ENCODE data around the gene PPTC7. TPM values are rescaled to one million over a fixed set of nuclear protein-coding genes. Genes with fewer than 3 reads are reported as not detected.
A peak's percentile ranks its signal among the peaks of the same experiment; 100 is the strongest.

Gene PPTC7
- total RNA-seq, 4 donors from 2014 or later = 25.3 to 36.4 (median 27.1) TPM

- peak overlapping the region; percentile 1 to 41 (median 20) for H3K27ac ChIP-seq
- intact Hi-C loops (cut with DNase I; ENCODE audit: low total_unique reads) (no loop called here), in situ Hi-C loops (cut with MboI; ENCODE audit: low pct_ligation_motif_present in 1 of 4, low pct_unique_long_range_greater_than_20kb in 1 of 4, low sequenced_read_pairs in 3 of 4) (no loop called here)
- no peaks in the 10 kb centered on the region for H3K27me3 ChIP-seq
- 59 to 65% methylated on average over 4 to 6 of the region's 6 CpGs for WGBS, 2 donors (ENCODE audit: low coverage in 1 of 2)
- peaks cover 39 to 81% (median 64%) of the 10 kb centered on the region in 4 donors for H3K4me1 ChIP-seq
- no peak for DNase-seq
- no peak overlapping the region for H3K4me3 ChIP-seq
- TF ChIP-seq EP300 (IDR thresholded peaks at IDR 0.05; ENCODE audit: low read depth) = no peak
- no peak for TF ChIP-seq POLR2AphosphoS5 (IDR thresholded peaks at IDR 0.05)
- TF ChIP-seq, protein P1, sequence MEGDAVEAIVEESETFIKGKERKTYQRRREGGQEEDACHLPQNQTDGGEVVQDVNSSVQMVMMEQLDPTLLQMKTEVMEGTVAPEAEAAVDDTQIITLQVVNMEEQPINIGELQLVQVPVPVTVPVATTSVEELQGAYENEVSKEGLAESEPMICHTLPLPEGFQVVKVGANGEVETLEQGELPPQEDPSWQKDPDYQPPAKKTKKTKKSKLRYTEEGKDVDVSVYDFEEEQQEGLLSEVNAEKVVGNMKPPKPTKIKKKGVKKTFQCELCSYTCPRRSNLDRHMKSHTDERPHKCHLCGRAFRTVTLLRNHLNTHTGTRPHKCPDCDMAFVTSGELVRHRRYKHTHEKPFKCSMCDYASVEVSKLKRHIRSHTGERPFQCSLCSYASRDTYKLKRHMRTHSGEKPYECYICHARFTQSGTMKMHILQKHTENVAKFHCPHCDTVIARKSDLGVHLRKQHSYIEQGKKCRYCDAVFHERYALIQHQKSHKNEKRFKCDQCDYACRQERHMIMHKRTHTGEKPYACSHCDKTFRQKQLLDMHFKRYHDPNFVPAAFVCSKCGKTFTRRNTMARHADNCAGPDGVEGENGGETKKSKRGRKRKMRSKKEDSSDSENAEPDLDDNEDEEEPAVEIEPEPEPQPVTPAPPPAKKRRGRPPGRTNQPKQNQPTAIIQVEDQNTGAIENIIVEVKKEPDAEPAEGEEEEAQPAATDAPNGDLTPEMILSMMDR (IDR thresholded peaks at IDR 0.05) = no peak
- no peak for TF ChIP-seq POLR2A (IDR thresholded peaks at IDR 0.05)
- H3K9me3 ChIP-seq = no peaks in the 10 kb centered on the region
- peaks cover 0 to 19% (median 0%) of the 10 kb centered on the region in 4 donors for H3K36me3 ChIP-seq
Measured at GRCh38 chr12:110534811-110535210, 48.3 kb downstream of the PPTC7 start.

GRCh38 chr12:110533607-110534006, 49.5 kb downstream of the PPTC7 start:
- DNase-seq = no peak
- no peaks in the 10 kb centered on the region for H3K9me3 ChIP-seq
- intact Hi-C loops (cut with DNase I; ENCODE audit: low total_unique reads) (no loop called here), in situ Hi-C loops (cut with MboI; ENCODE audit: low pct_ligation_motif_present in 1 of 4, low pct_unique_long_range_greater_than_20kb in 1 of 4, low sequenced_read_pairs in 3 of 4) (no loop called here)
- H3K4me1 ChIP-seq = peaks cover 38 to 69% (median 52%) of the 10 kb centered on the region in 4 donors
- H3K4me3 ChIP-seq = no peak overlapping the region
- peak overlapping the region; percentile 1 to 64 (median 32) for H3K27ac ChIP-seq
- WGBS, 2 donors (ENCODE audit: low coverage in 1 of 2) = 49 to 50% methylated on average over 6 of the region's 6 CpGs
- H3K27me3 ChIP-seq = no peaks in the 10 kb centered on the region
- no peak for TF ChIP-seq EP300 (IDR thresholded peaks at IDR 0.05; ENCODE audit: low read depth)
- no peak for TF ChIP-seq POLR2A (IDR thresholded peaks at IDR 0.05)
- TF ChIP-seq, protein P1 (IDR thresholded peaks at IDR 0.05) = no peak
- TF ChIP-seq POLR2AphosphoS5 (IDR thresholded peaks at IDR 0.05) = no peak
- H3K36me3 ChIP-seq = peaks cover 0 to 11% (median 0%) of the 10 kb centered on the region in 4 donors

DNA sequence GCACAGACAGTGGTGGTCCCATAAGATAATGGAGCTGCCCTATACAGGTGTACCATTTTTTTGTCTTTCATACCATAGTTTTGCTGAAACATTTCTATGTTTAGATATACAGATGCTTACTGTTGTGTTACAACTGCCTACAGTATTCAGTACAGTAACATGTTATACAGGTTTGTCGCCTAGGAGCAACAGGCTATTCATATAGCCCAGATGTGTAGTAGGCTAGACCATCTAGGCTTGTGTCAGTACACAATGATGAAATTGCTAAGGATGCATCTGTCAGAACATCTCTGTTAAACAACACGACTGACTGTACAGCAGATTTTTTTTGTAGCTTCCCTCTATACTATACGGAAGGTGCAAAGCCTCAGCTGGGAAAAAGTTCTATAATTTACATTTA, 50.5 kb downstream of the PPTC7 start:
- H3K27ac ChIP-seq = peak overlapping the region; percentile 21 to 72 (median 63)
- H3K4me3 ChIP-seq = no peak overlapping the region
- in situ Hi-C loops (cut with MboI; ENCODE audit: low pct_ligation_motif_present in 1 of 4, low pct_unique_long_range_greater_than_20kb in 1 of 4, low sequenced_read_pairs in 3 of 4) (no loop called here), intact Hi-C loops (cut with DNase I; ENCODE audit: low total_unique reads) (no loop called here)
- H3K36me3 ChIP-seq = peaks cover 0 to 11% (median 0%) of the 10 kb centered on the region in 4 donors
- H3K27me3 ChIP-seq = no peaks in the 10 kb centered on the region
- H3K9me3 ChIP-seq = no peaks in the 10 kb centered on the region
- 76 to 78% methylated on average over 3 of the region's 3 CpGs for WGBS, 2 donors (ENCODE audit: low coverage in 1 of 2)
- peaks cover 28 to 60% (median 42%) of the 10 kb centered on the region in 4 donors for H3K4me1 ChIP-seq
- TF ChIP-seq POLR2A (IDR thresholded peaks at IDR 0.05) (no peak), EP300 (IDR thresholded peaks at IDR 0.05; ENCODE audit: low read depth) (no peak), POLR2AphosphoS5 (IDR thresholded peaks at IDR 0.05) (no peak)
- TF ChIP-seq, protein P1 (IDR thresholded peaks at IDR 0.05) = no peak
- no peak for DNase-seq

- Histone ChIP-seq H3K4me1 (peaks cover 20 to 52% (median 34%) of the 10 kb centered on the region in 4 donors), H3K27me3 (no peaks in the 10 kb centered on the region), H3K4me3 (no peak overlapping the region), H3K27ac (peak overlapping the region; percentile 21 to 72 (median 63)), H3K36me3 (peaks cover 0 to 10% (median 0%) of the 10 kb centered on the region in 4 donors), H3K9me3 (no peaks in the 10 kb centered on the region)
- intact Hi-C loops (cut with DNase I; ENCODE audit: low total_unique reads) = no loop called here
- no peak for DNase-seq
- TF ChIP-seq POLR2A (IDR thresholded peaks at IDR 0.05) = no peak
- peak in 1 of 3 donors; percentile 34 for TF ChIP-seq POLR2AphosphoS5 (IDR thresholded peaks at IDR 0.05)
- WGBS, 2 donors (ENCODE audit: low coverage in 1 of 2) = 10 to 28% methylated on average over 2 of the region's 2 CpGs
- in situ Hi-C loops (cut with MboI; ENCODE audit: low pct_ligation_motif_present in 1 of 4, low pct_unique_long_range_greater_than_20kb in 1 of 4, low sequenced_read_pairs in 3 of 4) = no loop called here
Measured at GRCh38 chr12:110531741-110532333, 51.3 kb downstream of the PPTC7 start.

Measured in transverse colon (tissue), 4 donors.